Gastroesophageal sphincter (tissue), 4 donors: ENCODE results near the gene PIAS4. TPM values are rescaled to one million over a fixed set of nuclear protein-coding genes. Genes with fewer than 3 reads are reported as not detected.

Source experiments
- ATAC-seq: fragments of 150-250 bp; one replicate; pipeline ENCODE4 v1.9.1; 2016; ENCODE audit warnings: mild to moderate bottlenecking, moderate library complexity
- H3K27ac ChIP-seq, 4 donors: fragments of 200-600 bp; sonication (generic) in 3 of 4; 1 replicate in 3 of 4; 2 replicates in 1 of 4; pipeline ENCODE4 v1.5.1; 2016 to 2019
- H3K27me3 ChIP-seq: fragments of 200-600 bp; sonication (generic); one replicate; pipeline ENCODE4 v1.5.1; 2019
- H3K36me3 ChIP-seq, 2 donors: fragments of 200-600 bp; sonication (generic); one replicate each; pipeline ENCODE4 v1.5.1; 2019; ENCODE audit warnings: control low read depth in 1 of 2
- H3K4me1 ChIP-seq, 3 donors: fragments of 200-600 bp; sonication (generic); 1 replicate in 2 of 3; 2 replicates in 1 of 3; pipeline ENCODE4 v1.5.1; 2016 to 2019; ENCODE audit warnings: control low read depth in 2 of 3
- H3K4me3 ChIP-seq, 2 donors: fragments of 200-600 bp; sonication (generic); one replicate each; pipeline ENCODE4 v1.5.1; 2019; ENCODE audit warnings: mild to moderate bottlenecking in 1 of 2, moderate library complexity in 1 of 2
- H3K9me3 ChIP-seq, 3 donors: fragments of 200-600 bp; sonication (generic); one replicate each; pipeline ENCODE4 v1.5.1; 2017 to 2019; ENCODE audit warnings: control low read depth in 2 of 3
- EP300 ChIP-seq: sonication (generic); formaldehyde crosslinking; IDR thresholded peaks from one replicate; pipeline ENCODE4 v1.6.1; 2017; ENCODE audit warnings: antibody characterized with exemption, mild to moderate bottlenecking
- POLR2A ChIP-seq, 2 donors: fragments of 450-650 bp; IDR thresholded peaks; one replicate each; pipeline ENCODE4 v1.6.1; 2017; ENCODE audit warnings: antibody characterized with exemption in 2 of 2, mild to moderate bottlenecking in 2 of 2, moderate library complexity in 1 of 2
- POLR2AphosphoS5 ChIP-seq: sonication (generic); formaldehyde crosslinking; IDR thresholded peaks from one replicate; pipeline ENCODE4 v1.6.1; 2017; ENCODE audit warnings: antibody characterized with exemption
- WGBS, 2 donors: methylation state at CpG; one replicate each; pipeline ENCODE4 v1.1.5; 2018; ENCODE audit warnings: low coverage in 1 of 2; 5-methylcytosine and 5-hydroxymethylcytosine counted together
- small RNA-seq, 4 donors: library from RNA; depleted of rRNA; stranded (forward); fragments of <200 nt; gene quantifications; one replicate each; pipeline ENCODE3, GENCODE V24; 2016
- total RNA-seq, 4 donors: library from RNA; depleted of rRNA; stranded (reverse); fragments of >200 nt; gene quantifications; one replicate each; pipeline ENCODE4 v1.1.0, GENCODE V29; 2016
- TF ChIP-seq, protein P1 (sequence below), 4 experiments: fragments of 200-600 bp in 2 of 4; fragments of 450-650 bp in 2 of 4; sonication (generic) in 1 of 4; IDR thresholded peaks; one replicate each; pipeline ENCODE4 v1.5.1; 2017 to 2019; ENCODE audit warnings: antibody characterized with exemption in 4 of 4, mild to moderate bottlenecking in 2 of 4, moderate library complexity in 2 of 4

The PIAS4 gene
- total RNA-seq, 4 donors from 2014 or later, result 15.3 to 26.4 (median 16.8) TPM

DNA sequence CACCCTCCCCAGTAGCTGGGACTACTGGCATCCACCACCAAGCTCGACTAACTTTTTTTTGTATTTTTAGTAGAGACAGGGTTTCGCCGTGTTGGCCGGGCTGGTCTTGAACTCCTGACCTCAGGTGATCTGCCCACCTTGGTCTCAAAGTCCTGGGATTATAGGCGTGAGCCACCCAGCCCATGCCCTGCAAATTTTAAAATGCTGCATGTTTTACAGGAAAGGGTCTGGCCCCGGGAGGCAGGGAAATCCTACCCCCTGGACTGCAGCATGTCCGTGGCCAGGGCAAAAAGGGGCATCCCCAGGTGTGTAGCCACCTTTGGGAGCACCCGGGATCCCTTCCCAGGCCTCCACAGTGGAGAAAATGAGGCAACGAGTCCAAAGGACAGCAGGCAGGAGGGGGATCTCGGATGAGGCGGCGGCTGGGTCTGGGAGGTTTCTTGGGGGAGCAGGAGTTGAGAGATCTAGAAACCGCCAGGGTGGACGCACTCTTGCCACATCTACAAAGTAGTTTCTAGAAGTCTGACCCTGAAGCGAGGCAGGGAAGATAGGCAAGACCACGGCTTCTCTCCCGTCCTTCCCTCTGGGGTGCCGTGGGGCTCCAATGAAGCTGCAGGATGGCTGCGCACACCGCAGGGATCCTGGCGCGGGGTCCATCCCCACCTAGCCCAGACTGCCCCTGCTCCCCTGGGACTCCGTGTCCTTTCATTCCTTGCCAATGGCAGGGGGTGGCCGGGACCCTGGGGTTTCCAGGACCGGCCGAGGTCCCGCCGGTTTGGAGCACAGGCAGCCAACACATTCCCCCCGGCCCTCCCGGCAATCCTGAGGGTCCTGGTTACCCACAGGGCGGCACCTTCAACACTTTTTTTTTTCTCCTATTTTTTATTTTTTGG lies 80.5 kb downstream of the PIAS4 start:
- no peak for ATAC-seq
- no peaks in the 10 kb centered on the region for H3K9me3 ChIP-seq
- peaks cover 0 to 42% of the 10 kb centered on the region in 2 donors for H3K36me3 ChIP-seq
- no peak overlapping the region for H3K27ac ChIP-seq
- WGBS, 2 donors, result 78 to 82% methylated on average over 7 to 15 of the region's 31 CpGs
- TF ChIP-seq POLR2A (IDR thresholded peaks at IDR 0.05) (no peak), POLR2AphosphoS5 (no peak)
- TF ChIP-seq, protein P1, sequence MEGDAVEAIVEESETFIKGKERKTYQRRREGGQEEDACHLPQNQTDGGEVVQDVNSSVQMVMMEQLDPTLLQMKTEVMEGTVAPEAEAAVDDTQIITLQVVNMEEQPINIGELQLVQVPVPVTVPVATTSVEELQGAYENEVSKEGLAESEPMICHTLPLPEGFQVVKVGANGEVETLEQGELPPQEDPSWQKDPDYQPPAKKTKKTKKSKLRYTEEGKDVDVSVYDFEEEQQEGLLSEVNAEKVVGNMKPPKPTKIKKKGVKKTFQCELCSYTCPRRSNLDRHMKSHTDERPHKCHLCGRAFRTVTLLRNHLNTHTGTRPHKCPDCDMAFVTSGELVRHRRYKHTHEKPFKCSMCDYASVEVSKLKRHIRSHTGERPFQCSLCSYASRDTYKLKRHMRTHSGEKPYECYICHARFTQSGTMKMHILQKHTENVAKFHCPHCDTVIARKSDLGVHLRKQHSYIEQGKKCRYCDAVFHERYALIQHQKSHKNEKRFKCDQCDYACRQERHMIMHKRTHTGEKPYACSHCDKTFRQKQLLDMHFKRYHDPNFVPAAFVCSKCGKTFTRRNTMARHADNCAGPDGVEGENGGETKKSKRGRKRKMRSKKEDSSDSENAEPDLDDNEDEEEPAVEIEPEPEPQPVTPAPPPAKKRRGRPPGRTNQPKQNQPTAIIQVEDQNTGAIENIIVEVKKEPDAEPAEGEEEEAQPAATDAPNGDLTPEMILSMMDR (IDR thresholded peaks at IDR 0.05), result no peak
- H3K4me1 ChIP-seq, result peaks cover 0 to 16% (median 6%) of the 10 kb centered on the region in 3 donors
- no peaks in the 10 kb centered on the region for H3K27me3 ChIP-seq
- H3K4me3 ChIP-seq, result no peak overlapping the region

DNA sequence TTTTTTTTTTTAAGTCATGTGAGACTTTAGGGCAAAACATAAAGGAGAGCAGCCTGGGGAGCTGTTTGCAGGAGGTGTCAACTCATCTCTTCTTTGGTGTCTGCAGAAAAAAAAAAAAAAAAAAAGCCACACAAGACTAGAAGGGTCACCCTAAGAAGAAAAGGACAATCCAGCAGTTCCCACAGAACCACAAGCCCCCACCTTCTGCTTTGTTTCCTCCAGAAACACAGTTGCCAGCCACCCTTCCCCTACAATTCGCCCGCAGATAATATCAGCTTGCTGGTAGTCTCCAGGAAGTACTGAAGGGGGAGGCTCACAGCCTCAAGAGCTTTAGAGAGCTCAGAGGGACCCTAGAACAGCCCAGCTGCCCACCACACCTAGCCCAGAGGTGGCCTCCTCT lies 81.4 kb downstream of the PIAS4 start:
- Histone ChIP-seq H3K4me3 (peak overlapping the region in 1 of 2 donors; percentile 20), H3K9me3 (no peaks in the 10 kb centered on the region), H3K27ac (peak overlapping the region in 2 of 4 donors; percentile 22 to 36), H3K27me3 (no peaks in the 10 kb centered on the region), H3K36me3 (peaks cover 0 to 51% of the 10 kb centered on the region in 2 donors), H3K4me1 (peaks cover 0 to 11% (median 5%) of the 10 kb centered on the region in 3 donors)
- peak; percentile 17 for ATAC-seq
- WGBS, 2 donors, result 64 to 82% methylated on average over 2 of the region's 2 CpGs
- no peak for TF ChIP-seq POLR2A (IDR thresholded peaks at IDR 0.05)
- TF ChIP-seq, protein P1 (IDR thresholded peaks at IDR 0.05), result no peak
- no peak for TF ChIP-seq EP300
- no peak for TF ChIP-seq POLR2AphosphoS5

Small RNA genes within 50 kb of the gene (small RNA-seq; reads per million reads assigned to genes)
- gene SNORD37, result 3.3 to 6.1 (median 5.6) reads per million in 4 donors

Other genes with a start within 250 kb of the PIAS4 start
- gene APBA3, start 246.0 kb upstream of the PIAS4 start, total RNA-seq, result 10 to 100 TPM; 12.5 to 30.4 (median 21.3) TPM
- gene MRPL54, start 245.1 kb upstream of the PIAS4 start, total RNA-seq, result 10 to 100 TPM; 31.8 to 90.1 (median 76.3) TPM
- gene RAX2, start 235.5 kb upstream of the PIAS4 start, total RNA-seq, result not detected
- gene MATK, start 221.4 kb upstream of the PIAS4 start, total RNA-seq, result 1 to 10 TPM in 3 of 4 donors, under 1 TPM in 1; 0.47 to 5.0 (median 1.7) TPM
- under 1 TPM in 1 of 4 donors, not detected in 3; 0.13 TPM for gene ZFR2, start 138.7 kb upstream of the PIAS4 start, total RNA-seq
- gene ATCAY, start 127.1 kb upstream of the PIAS4 start, total RNA-seq, result under 1 TPM in 3 of 4 donors, not detected in 1; 0.07 to 0.67 (median 0.12) TPM
- gene NMRK2, start 74.7 kb upstream of the PIAS4 start, total RNA-seq, result 1 to 10 TPM in 2 of 4 donors, under 1 TPM in 1, not detected in 1; 0.69 to 8.6 (median 7.3) TPM
- gene DAPK3, start 36.6 kb upstream of the PIAS4 start, total RNA-seq, result 100 to 1,000 TPM; 192 to 257 (median 235) TPM
- gene EEF2, start 22.3 kb upstream of the PIAS4 start, total RNA-seq, result 1,000 to 10,000 TPM; 2,212 to 2,463 (median 2,311) TPM
- gene ZBTB7A, start 59.2 kb downstream of the PIAS4 start, total RNA-seq, result 100 to 1,000 TPM in 1 of 4 donors, 10 to 100 TPM in 3; 65.6 to 122 (median 82.4) TPM
- gene MAP2K2, start 116.4 kb downstream of the PIAS4 start, total RNA-seq, result 100 to 1,000 TPM in 1 of 4 donors, 10 to 100 TPM in 3; 53.3 to 112 (median 69.7) TPM
- not detected for gene CREB3L3, start 145.9 kb downstream of the PIAS4 start, total RNA-seq
- gene SIRT6, start 174.8 kb downstream of the PIAS4 start, total RNA-seq, result 10 to 100 TPM; 10.0 to 35.0 (median 27.1) TPM
- 1 to 10 TPM in 3 of 4 donors, under 1 TPM in 1; 0.12 to 2.6 (median 1.2) TPM for gene ANKRD24, start 175.0 kb downstream of the PIAS4 start, total RNA-seq
- gene EBI3, start 221.8 kb downstream of the PIAS4 start, total RNA-seq, result 1 to 10 TPM in 1 of 4 donors, under 1 TPM in 2, not detected in 1; 0.54 to 8.2 (median 0.96) TPM
- gene YJU2, start 239.3 kb downstream of the PIAS4 start, total RNA-seq, result 10 to 100 TPM; 20.0 to 24.6 (median 21.6) TPM